CD4-positive, alpha-beta T cell treated with Interleukin-6 at 100 ng/mL for 8 hours (primary cell): ENCODE measurements around the gene WHAMM.
"Not testable (repeated sequence)": the region's sequence is repeated elsewhere in the genome, so short reads cannot be mapped to it uniquely, and the experiment has no call there.

Source experiments
- DNase-seq: peaks from one replicate; pipeline ENCODE4 v3.0.0-alpha.2; 2020; ENCODE audit warnings: mixed read lengths, low spot score

The WHAMM gene

DNA sequence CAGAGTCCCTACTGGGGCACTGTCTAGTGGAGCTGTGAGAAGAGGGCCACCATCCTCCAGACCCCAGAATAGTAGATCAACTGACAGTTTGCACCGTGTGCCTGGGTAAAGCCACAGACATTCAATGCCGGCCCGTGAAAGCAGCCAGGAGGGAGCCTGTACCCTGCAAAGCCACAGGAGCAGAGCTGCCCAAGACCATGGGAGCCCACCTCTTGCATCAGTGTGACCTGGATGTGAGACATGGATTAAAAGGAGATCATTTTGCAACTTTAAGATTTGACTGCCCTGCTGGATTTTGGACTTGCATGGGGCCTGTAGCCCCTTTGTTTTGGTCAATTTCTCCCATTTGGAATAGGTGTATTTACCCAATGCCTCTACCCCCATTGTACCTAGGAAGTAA is 56.6 kb downstream of the WHAMM start:
- not testable (repeated sequence) for DNase-seq

DNA sequence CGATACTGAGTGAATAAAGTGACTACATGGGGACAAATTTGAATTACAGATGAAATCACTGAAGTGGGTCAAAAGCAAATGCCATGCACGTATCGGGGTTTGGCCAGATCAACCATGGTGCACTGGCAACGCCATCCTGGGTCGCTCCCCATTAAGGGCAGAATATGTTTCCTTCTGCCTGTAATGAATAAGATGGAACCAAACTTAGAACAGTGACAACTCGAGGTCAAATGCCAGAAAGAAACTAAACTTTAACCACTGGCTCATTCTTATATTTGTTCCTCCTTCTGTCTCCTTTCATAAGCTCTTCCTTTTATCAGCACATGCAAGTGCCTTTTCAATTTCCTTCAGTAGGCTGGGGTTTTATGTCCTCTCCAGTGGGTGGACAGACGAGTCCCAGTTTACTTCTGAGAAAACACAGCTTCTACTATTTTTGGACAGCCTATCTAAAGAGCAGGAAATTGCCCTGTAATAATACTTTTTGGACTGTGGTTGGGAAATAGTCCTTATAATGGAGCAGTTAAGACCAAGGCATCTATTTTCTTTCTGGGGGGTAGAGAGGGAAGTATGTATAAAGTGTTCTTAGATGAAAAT is 61.4 kb downstream of the WHAMM start:
- DNase-seq: no peak

DNA sequence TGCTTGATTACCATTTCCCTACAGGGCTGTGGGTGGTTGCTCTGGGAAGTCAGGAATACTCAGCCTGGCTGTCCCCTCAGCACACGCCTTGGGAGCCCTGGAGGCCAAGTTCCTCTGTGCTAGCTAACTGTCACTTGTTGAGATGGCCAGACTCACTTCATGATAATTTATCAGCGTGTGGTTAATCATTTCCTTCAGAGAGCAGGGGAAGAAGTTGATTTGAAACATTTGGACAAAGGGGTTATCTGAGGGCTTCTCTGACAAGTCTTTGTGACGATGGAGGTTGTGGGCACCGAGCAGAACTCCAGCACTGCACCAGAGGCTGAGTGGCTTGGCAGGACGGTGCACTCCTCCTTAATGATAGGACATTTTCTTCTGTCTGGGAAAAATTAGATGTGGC is 61.9 kb downstream of the WHAMM start:
- no peak for DNase-seq

DNA sequence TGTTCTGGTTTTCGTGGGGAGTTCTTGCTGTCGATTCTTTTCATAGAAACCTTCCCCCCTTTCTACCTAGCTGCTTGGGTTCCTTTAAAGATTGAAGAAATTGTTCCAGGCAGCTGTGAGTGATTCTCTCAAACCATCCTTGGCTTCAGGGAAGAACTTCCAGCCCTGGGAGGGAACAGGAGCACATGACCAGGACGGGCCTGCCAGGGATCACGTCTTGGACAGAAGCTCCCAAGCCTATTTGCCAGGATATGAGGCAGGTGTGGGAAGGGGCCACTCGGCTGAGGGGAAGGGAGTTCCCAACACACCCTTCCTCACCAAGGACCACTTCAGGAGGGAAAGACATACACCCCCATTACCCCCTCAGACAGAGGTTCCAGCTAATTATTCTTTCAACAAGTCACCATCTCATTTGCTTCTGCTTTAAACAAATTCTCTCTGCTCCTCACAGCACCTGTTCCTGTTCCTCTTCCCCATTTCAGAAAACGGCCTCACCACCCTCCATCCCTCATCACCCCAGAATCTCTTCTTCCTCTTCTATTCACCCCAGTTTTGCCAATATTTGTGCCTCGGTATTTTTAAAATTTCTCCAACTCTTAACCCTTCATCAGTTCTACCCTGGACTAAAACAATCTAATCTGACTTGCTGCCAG is 62.5 kb downstream of the WHAMM start:
- no peak for DNase-seq

DNA sequence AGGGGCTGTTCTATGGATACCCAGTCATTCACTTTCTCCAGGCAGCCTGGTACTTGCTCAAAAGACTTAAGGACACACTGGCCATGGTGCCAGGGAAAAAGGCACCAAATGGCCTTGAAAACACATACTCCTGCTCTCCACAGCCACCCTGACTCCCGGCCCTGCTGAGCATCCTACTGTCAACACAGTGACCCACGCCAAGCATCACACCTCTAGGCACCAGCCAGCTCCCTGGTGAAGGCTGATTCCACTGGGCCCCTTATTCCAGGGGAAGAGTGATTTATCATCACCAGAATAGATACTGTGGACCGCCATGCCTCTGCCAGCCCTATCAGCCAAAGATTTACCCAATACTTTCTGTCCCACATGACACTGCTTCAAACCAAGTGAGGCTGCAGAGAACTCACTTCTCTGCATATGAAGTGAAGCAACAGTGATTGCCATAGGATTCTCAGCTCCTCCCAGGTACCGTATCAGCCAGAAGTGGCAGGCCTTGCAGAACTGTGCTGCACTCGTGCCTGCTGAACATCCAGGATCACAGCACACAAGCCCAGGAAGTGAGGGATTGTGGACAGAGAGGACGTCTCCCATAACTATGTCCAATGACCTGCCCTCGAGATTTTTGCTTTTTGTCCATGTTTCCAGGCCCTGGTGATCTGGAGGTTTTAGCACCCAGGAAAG is 63.7 kb downstream of the WHAMM start:
- no peak for DNase-seq

DNA sequence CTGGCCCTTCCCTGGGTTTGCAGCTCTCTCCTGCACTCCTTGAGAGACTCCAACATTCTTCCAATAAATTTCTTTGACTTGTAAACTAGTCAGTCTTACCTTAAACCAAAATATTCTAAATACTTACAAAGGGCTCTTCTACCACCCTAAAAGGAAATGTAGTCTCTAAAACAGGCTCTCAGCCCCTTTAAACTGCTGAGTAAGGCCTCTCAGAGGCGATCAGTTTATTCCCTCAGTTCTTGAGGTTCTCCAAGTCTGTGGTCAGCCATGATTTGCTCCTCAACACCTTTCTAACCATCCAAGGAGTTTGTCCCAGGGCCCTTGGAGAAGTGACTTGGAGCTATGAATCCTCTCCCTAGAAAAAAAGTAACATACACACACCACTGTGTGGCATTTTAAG is 64.8 kb downstream of the WHAMM start:
- no peak for DNase-seq

DNA sequence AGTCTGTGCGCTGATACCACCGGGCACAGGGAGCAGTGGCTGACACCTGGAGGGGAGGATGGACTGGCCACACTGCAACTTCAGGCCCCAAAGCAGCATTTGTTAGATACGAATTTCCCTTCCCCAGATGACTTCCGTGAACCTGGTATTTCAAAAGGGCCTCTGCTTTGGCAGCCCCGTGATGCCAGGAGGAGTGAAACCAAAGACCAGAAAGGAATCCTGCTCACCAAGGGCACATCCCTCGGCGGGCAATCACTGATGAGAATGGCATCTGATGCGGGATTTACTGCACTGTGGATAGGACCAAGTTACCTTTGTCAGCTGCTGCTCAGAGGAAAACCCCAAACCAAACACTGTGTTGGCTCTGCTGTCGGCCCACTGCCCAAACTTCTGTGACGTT is 65.5 kb downstream of the WHAMM start:
- DNase-seq: no peak

DNA sequence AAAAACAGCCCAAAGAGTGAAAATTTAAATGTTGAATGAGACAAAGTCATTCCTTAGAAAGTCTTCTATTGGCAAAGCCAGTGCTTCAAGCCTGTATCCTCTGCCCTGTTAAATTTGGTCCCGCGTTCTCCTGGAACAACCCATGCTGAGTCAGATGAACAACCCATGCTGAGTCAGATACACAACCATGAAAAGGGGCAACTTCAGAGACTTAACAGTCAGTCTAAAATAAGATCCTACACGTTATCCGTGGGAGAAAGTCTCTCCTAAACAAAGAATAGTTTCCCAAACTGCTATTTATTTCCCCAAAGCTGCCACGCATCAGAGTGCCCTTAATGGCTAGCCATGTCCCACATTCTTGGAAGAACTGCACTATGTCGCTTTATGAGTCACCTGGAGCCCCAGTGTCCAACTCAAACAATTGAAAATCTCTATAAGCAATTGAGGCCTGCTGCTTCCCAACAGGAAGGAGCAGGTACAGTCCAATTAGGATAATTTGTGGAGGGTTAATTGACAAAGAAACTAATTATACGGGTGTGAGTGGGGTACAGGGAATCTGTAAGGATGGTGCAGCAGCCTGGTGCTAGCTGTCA is 66.1 kb downstream of the WHAMM start:
- no peak for DNase-seq

DNA sequence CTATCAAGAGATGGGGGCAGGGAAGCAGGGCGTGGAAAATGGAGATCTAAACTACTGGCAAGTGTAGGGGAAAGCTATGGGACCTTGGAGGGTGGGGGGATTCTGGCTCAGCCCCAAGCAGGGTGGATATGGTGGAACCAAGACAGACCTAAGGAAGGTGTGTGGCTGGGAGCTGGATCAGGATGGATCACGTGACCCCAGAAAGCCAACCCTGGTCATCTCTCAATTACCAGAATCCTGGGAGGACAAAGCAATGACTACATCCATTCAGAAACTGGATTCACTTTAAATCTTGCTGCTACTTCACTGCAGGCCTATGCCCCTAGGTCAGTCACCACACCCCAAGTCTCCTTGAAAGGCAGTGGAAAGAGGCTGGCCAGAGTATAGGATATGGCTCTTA is 68.4 kb downstream of the WHAMM start:
- no peak for DNase-seq

DNA sequence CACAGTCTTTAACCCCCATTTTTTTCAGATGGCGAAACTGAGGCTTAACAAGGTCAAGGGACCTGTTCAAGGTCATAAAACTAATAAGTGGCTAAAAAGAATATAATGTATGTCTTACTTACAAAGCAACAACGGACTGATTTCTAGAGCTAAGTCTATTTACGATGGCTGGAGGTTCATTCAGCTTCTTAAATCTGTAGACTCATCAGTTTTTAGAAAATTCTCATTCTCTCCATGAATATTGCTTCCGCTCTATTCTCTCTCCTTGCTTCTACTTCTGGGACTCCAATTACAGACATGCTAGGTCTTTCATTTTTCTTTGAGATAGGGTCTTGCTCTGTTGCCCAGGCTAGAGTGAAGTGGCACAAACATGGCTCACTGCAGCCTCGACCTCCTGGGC is 68.9 kb downstream of the WHAMM start:
- no peak for DNase-seq

DNA sequence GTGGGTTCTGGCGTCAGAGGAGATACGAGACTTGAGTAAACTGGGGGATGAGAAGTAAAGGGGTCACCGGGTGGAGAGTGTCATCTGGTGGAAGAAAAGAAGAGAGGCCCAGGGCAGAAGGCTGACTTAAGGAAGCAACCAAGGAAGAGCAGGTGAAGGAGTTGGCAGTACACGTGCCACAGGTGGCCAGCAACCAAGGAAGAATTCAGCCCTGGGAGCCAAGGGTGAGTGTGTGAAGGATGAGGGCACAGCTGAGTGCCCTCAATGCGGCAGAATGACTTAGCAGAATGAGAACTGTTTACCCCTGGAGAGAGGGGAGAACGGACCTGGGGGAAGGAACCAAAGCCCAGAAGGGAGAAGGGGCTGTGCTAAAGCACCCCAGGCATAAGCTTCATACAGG is 71.3 kb downstream of the WHAMM start:
- no peak for DNase-seq

DNA sequence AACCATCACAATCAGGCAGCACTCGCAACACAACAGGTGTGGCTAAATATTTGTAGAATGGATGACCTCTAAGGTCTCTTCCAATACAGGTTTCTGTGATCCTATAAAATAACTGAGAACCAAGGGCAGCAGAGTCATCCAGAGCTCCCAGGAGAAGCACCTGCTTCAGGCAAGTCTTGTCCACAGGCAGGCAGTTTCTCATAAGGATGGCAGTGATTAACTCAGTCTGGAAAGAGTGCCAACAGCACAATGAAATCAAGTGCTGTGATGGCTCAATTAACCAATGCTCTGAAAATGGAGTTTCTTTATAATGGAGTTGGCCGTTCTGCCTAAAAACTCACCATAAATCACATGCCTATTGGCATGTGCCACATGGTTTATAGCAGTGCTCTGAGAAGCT is 72.3 kb downstream of the WHAMM start:
- no peak for DNase-seq

DNA sequence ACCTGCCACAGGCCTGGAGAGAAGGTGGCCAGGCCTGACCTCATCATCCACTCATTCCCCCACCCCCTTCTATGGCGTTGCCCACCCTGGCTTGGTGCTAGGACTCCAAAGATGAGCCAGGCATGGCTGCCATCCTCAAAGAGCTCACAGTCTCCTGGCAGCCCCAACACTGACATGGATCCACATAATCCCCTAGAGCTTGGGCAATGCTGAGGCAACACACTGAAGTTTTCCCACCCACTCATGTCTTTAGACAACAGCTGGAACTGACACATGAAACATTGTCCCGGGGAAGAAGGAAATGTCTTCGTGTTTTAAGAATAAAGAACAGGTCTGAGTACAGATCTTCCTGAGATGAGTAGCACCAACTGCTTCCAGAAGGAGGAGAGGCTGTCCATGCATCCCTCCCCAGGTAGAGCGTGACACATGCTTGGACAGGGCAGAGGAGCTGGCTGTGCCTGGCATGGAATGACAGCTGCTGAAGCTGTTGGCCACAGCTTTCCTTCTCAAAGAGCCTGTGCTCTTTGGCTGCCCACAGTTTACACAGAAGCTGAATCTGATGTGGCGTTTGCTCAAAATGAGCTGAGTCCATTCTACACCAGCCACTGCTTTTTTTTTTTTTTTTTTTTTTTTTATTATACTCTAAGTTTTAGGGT is 73.0 kb downstream of the WHAMM start:
- DNase-seq: no peak
